ENCODE measurements around the gene CYP27B1. TPM values are rescaled to one million over a fixed set of nuclear protein-coding genes. Genes with fewer than 3 reads are reported as not detected.
A peak's percentile ranks its signal among the peaks of the same experiment; 100 is the strongest.

Gene CYP27B1
- total and polyA plus RNA-seq, 9 of the 15 experiments (the other 6 are each of a cell fraction or from before 2014, with no cell fraction given): 0.18 to 4.2 (median 1.8) TPM

DNA sequence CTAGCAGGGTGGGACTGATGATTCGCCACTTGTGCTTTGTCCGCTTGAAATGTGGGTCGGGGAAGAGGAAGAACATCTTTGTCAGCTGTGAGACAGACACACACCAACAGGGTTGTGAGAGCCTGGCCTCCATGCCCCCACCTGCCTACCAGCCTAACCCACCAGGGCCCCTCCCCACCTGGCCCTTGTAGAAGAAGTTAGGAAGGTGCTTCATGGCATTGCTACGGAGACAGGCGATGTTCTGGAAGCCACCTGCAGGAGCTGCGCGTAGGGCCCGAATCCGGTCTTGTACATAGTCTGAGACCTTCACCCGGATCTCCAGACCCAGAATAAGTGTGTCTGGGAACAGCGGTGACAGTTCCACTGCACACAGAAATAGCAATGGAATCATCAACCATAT is 2.7 kb upstream of the CYP27B1 start:
- ChIA-PET CTCF (ENCODE audit: low intra/inter-chr PET ratio) (no interaction called here), POLR2A (interaction anchor here (0.6 kb wide), 1 partner anchor 171 kb away, joined by 3 read pairs; no protein-coding TSS in a partner anchor)
- Histone ChIP-seq H3K79me2 (ENCODE audit: control insufficient read depth, insufficient read depth, low read length) (peaks cover 27% of the 10 kb centered on the region), H2AFZ (ENCODE audit: low read depth, low read length) (no peak overlapping the region), H3K27ac (ENCODE audit: extremely low read depth, low read depth, low read length) (no peak overlapping the region), H3K9me3 (replicated peaks; ENCODE audit: control insufficient read depth, insufficient read depth, low read depth, low read length) (no peaks in the 10 kb centered on the region), H3K36me3 (ENCODE audit: control insufficient read depth, insufficient read depth, low read length) (peaks cover 33% of the 10 kb centered on the region), H3K27me3 (ENCODE audit: control insufficient read depth in 2 of 2, insufficient read depth in 2 of 2, low read length in 2 of 2) (no peaks in the 10 kb centered on the region), H4K20me1 (replicated peaks; ENCODE audit: control insufficient read depth, insufficient read depth, low read length) (no peaks in the 10 kb centered on the region), H3K9me1 (ENCODE audit: control insufficient read depth, insufficient read depth, low read length) (no peaks in the 10 kb centered on the region), H3K4me2 (ENCODE audit: insufficient read depth, low read length) (no peak overlapping the region), H3K4me3 (no peak overlapping the region), H3K4me1 (replicated peaks in 1 of 2; ENCODE audit: control insufficient read depth in 2 of 2, insufficient read depth in 2 of 2, low read length in 2 of 2) (peaks cover 23 to 51% of the 10 kb centered on the region in 2 experiments), H3K9ac (ENCODE audit: insufficient read depth in 1 of 2, low read depth in 2 of 2, low read length in 2 of 2) (peak overlapping the region in 1 of 2 experiments; percentile 66; a peak in 1 of 4 replicates)
- DNase-seq (ENCODE audit: extremely low read depth in 1 of 4, low spot score in 3 of 4) (no peak), ATAC-seq (no peak), FAIRE-seq (no peak)
- BruUV-seq (replicated peaks): no TSS peak
- TF ChIP-seq ZNF511 (CRISPR knock-in tag; IDR thresholded peaks at IDR 0.05) (no peak), NELFE (IDR thresholded peaks at IDR 0.05; ENCODE audit: insufficient read depth, insufficient read length) (no peak), DDX20 (tag; IDR thresholded peaks at IDR 0.05; ENCODE audit: low read depth) (no peak)
- TF ChIP-seq, protein P1, sequence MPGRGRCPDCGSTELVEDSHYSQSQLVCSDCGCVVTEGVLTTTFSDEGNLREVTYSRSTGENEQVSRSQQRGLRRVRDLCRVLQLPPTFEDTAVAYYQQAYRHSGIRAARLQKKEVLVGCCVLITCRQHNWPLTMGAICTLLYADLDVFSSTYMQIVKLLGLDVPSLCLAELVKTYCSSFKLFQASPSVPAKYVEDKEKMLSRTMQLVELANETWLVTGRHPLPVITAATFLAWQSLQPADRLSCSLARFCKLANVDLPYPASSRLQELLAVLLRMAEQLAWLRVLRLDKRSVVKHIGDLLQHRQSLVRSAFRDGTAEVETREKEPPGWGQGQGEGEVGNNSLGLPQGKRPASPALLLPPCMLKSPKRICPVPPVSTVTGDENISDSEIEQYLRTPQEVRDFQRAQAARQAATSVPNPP (IDR thresholded peaks at IDR 0.05; ENCODE audit: borderline replicate concordance, insufficient read depth, insufficient read length): no peak
- 95% methylated on average over 11 of the region's 11 CpGs for WGBS (ENCODE audit: insufficient coverage, low coverage, missing lambda C conversion rate)
- intact Hi-C loops (cut with micrococcal nuclease) (no loop called here), in situ Hi-C loops (cut with MboI) (no loop called here)
